ENCODE measurements around the gene TGFB2.

Gene TGFB2

DNA sequence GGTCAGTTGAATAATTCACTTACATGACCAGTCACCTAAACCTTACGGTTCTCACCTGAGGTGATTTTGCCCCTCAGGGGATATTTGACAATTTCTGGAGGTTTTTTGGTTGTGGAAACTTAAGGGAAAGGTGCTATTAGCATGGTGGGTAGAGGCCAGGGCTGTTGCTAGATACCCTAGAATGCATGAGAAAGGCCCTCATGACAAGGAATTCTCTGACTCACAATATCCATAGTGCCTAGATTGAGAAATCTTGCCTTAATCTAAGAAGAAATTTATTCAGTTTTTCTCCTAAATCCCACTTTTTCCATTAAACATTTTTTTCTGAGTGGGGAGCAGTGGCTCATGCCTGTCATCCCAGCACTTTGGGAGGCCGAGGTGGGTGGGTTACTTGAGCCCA, 119.7 kb downstream of the TGFB2 start:
- ChIA-PET CTCF (no interaction called here), POLR2A (no interaction called here)
- H3K36me3 ChIP-seq (ENCODE audit: control insufficient read depth in 4 of 4, insufficient read depth in 4 of 4, low read length in 3 of 4): no peaks in the 10 kb centered on the region
- no peaks in the 10 kb centered on the region for H3K4me1 ChIP-seq (ENCODE audit: control extremely low read depth in 1 of 4, control insufficient read depth in 4 of 4, insufficient read depth in 4 of 4, low read length in 3 of 4)
- H3K9me3 ChIP-seq (ENCODE audit: control extremely low read depth in 1 of 5, control insufficient read depth in 4 of 5, insufficient read depth in 2 of 5, low read depth in 1 of 5, low read length in 4 of 5): no peaks in the 10 kb centered on the region
- no peak overlapping the region for H3K4me3 ChIP-seq (ENCODE audit: control insufficient read depth in 1 of 7, extremely low read depth in 1 of 7, insufficient read depth in 4 of 7, low read depth in 2 of 7, low read length in 6 of 7)
- WGBS (ENCODE audit: insufficient coverage): no CpG with 5 or more reads among the region's 2 CpGs
- DNase-seq: no peak
- H3K27me3 ChIP-seq (replicated peaks in 2 of 5; ENCODE audit: control insufficient read depth in 4 of 5, insufficient read depth in 5 of 5, low read length in 4 of 5): no peaks in the 10 kb centered on the region
- no peak overlapping the region for H3K27ac ChIP-seq (ENCODE audit: insufficient read depth in 1 of 2, low read depth in 1 of 2, low read length in 2 of 2, poor library complexity in 1 of 2, severe bottlenecking in 2 of 2)

DNA sequence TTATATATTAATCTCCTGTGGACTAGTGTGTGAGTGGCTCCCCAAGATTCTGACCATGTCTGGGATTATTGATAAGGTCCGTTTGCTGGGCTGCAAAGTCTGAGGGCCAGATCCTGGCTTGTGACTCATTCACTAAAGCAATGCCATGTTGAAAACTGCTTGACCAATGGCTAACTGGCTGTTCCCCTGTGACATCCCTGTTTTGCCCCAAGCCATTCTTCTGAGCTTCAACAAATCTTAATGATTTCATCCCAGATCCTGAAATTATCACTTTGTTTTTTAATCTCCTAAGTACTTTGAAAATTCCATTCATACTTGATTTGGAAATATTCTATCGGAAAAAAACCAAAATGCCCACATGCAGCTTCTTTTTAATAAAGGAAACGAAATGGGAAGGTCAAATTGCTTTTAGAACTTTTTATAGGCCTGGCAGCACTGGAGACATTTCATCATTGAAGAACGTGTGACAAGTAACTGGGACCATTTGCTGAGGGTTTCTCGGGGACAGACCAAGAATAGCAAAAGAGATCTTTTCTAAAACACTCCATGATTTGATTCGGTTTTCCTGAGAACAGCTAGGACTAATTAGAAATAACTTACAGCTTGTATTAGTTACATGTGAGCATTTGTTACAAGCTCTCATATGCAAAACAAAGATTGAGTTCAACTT, 121.3 kb downstream of the TGFB2 start:
- no peaks in the 10 kb centered on the region for H3K36me3 ChIP-seq (ENCODE audit: control insufficient read depth in 4 of 4, insufficient read depth in 4 of 4, low read length in 3 of 4)
- WGBS (ENCODE audit: insufficient coverage): 94% methylated on average over 5 of the region's 6 CpGs
- H3K27me3 ChIP-seq (replicated peaks in 2 of 5; ENCODE audit: control insufficient read depth in 4 of 5, insufficient read depth in 5 of 5, low read length in 4 of 5): no peaks in the 10 kb centered on the region
- no peak overlapping the region for H3K27ac ChIP-seq (ENCODE audit: insufficient read depth in 1 of 2, low read depth in 1 of 2, low read length in 2 of 2, poor library complexity in 1 of 2, severe bottlenecking in 2 of 2)
- H3K9me3 ChIP-seq (ENCODE audit: control extremely low read depth in 1 of 5, control insufficient read depth in 4 of 5, insufficient read depth in 2 of 5, low read depth in 1 of 5, low read length in 4 of 5): no peaks in the 10 kb centered on the region
- ChIA-PET CTCF (interaction anchor here (1.1 kb wide), 1 partner anchor 9 kb away, joined by 3 read pairs; no protein-coding TSS in a partner anchor), POLR2A (interaction anchor here (0.6 kb wide), 1 partner anchor 269 kb away, joined by 3 read pairs; no protein-coding TSS in a partner anchor)
- DNase-seq: no peak
- H3K4me3 ChIP-seq (ENCODE audit: control insufficient read depth in 1 of 7, extremely low read depth in 1 of 7, insufficient read depth in 4 of 7, low read depth in 2 of 7, low read length in 6 of 7): no peak overlapping the region
- H3K4me1 ChIP-seq (ENCODE audit: control extremely low read depth in 1 of 4, control insufficient read depth in 4 of 4, insufficient read depth in 4 of 4, low read length in 3 of 4): no peaks in the 10 kb centered on the region

DNA sequence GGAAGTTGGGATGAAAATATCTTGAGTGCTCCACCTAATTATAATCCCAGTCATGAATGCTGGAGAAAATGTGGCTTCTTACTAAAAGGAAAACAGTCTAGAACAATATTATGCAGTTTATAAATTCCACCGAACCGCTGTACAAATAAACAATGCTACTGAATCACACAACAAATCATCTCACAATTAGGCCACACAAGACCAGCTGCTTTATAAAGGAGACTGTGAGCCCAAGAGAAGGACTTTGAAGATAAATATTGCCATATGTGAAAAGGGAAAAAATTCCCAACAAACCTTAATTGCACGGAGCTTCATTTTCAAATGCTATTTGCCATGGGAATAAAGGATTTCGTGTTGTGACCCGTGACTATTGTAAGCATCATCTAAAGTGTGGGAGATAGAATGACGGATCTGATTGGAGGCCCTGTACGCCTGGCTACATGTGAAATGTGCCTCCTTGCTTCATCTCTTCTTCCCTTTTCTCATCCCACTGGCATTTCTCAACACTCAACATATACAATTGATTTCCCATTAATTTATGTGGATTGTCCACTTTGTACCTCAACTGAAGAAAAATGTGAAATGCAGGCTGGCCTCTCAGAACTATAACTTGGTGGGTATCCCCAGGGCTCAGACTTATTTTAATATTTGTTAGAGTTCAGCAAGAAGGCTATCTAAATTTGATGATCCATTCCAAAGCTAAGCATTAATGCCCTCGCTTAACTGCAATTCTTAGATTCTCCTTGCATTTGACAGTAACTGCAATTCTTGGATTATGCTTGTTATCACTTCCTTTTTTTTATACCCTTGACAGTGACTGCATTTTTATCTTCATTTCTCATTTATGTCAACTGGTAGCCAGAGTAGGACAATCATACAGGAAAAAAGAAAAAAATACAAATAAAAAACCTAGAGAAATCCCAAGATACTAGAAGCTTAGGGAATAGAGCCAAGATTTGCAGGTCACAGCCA, 122.3 kb downstream of the TGFB2 start:
- no peak for DNase-seq
- ChIA-PET CTCF (interaction anchor here (0.8 to 1.1 kb wide), 2 partner anchors 8 to 52 kb away, joined by 3 read pairs; no protein-coding TSS in a partner anchor), POLR2A (no interaction called here)
- Histone ChIP-seq H3K27ac (ENCODE audit: insufficient read depth in 1 of 2, low read depth in 1 of 2, low read length in 2 of 2, poor library complexity in 1 of 2, severe bottlenecking in 2 of 2) (no peak overlapping the region), H3K27me3 (replicated peaks in 2 of 5; ENCODE audit: control insufficient read depth in 4 of 5, insufficient read depth in 5 of 5, low read length in 4 of 5) (no peaks in the 10 kb centered on the region), H3K4me1 (ENCODE audit: control extremely low read depth in 1 of 4, control insufficient read depth in 4 of 4, insufficient read depth in 4 of 4, low read length in 3 of 4) (no peaks in the 10 kb centered on the region), H3K4me3 (ENCODE audit: control insufficient read depth in 1 of 7, extremely low read depth in 1 of 7, insufficient read depth in 4 of 7, low read depth in 2 of 7, low read length in 6 of 7) (no peak overlapping the region), H3K9me3 (ENCODE audit: control extremely low read depth in 1 of 5, control insufficient read depth in 4 of 5, insufficient read depth in 2 of 5, low read depth in 1 of 5, low read length in 4 of 5) (no peaks in the 10 kb centered on the region), H3K36me3 (ENCODE audit: control insufficient read depth in 4 of 4, insufficient read depth in 4 of 4, low read length in 3 of 4) (no peaks in the 10 kb centered on the region)
- 92% methylated on average over 4 of the region's 8 CpGs for WGBS (ENCODE audit: insufficient coverage)

DNA sequence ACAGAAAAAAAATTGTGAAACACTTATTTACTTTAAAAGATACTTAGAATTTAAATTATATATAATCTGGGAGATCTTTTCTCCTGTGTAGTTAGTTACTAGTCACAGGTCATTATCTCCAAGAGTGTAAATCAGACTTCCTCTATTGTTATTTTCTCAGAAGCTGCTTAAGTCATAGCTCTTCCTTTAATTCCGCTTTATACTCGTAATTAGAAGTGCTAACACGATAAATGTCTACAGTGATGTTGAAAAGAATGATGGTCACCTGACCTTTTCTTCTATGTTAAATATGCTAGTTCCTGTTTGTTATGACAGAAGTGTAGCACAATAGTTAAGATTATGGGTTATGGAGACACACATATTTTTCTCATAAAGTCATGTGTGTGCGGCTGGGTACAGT, 123.6 kb downstream of the TGFB2 start:
- Histone ChIP-seq H3K27ac (ENCODE audit: insufficient read depth in 1 of 2, low read depth in 1 of 2, low read length in 2 of 2, poor library complexity in 1 of 2, severe bottlenecking in 2 of 2) (no peak overlapping the region), H3K27me3 (replicated peaks in 2 of 5; ENCODE audit: control insufficient read depth in 4 of 5, insufficient read depth in 5 of 5, low read length in 4 of 5) (no peaks in the 10 kb centered on the region), H3K4me1 (ENCODE audit: control extremely low read depth in 1 of 4, control insufficient read depth in 4 of 4, insufficient read depth in 4 of 4, low read length in 3 of 4) (peaks cover 1 to 9% (median 4%) of the 10 kb centered on the region in 4 experiments), H3K36me3 (ENCODE audit: control insufficient read depth in 4 of 4, insufficient read depth in 4 of 4, low read length in 3 of 4) (no peaks in the 10 kb centered on the region), H3K9me3 (ENCODE audit: control extremely low read depth in 1 of 5, control insufficient read depth in 4 of 5, insufficient read depth in 2 of 5, low read depth in 1 of 5, low read length in 4 of 5) (no peaks in the 10 kb centered on the region), H3K4me3 (ENCODE audit: control insufficient read depth in 1 of 7, extremely low read depth in 1 of 7, insufficient read depth in 4 of 7, low read depth in 2 of 7, low read length in 6 of 7) (no peak overlapping the region)
- WGBS (ENCODE audit: insufficient coverage): no CpG with 5 or more reads among the region's 4 CpGs
- CTCF ChIA-PET: interaction anchor here (1.0 kb wide), 1 partner anchor 35 kb away, joined by 3 read pairs; no protein-coding TSS in a partner anchor
- peak; percentile 6 to 70 (median 57) for DNase-seq
- POLR2A ChIA-PET: no interaction called here

DNA sequence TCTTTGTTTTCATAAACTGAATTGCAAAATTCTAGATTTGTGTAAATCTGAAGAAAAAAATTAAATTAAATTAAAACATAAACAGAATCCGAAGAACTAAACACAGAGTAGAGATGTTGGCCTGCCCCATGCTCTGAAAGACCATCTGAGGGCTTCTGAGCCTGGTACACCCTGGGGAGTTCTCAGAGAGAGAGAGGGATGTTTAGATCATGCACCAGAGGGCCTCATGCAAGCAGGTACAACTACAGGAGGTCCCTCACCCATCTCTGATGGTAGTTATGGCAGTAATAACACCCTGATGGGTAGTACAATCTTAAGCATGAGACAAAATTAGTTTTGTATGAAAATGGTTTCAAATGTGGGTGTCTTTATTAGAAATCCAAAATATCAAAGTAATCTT, 127.7 kb downstream of the TGFB2 start:
- Histone ChIP-seq H3K4me3 (ENCODE audit: control insufficient read depth in 1 of 7, extremely low read depth in 1 of 7, insufficient read depth in 4 of 7, low read depth in 2 of 7, low read length in 6 of 7) (no peak overlapping the region), H3K27ac (ENCODE audit: insufficient read depth in 1 of 2, low read depth in 1 of 2, low read length in 2 of 2, poor library complexity in 1 of 2, severe bottlenecking in 2 of 2) (no peak overlapping the region), H3K36me3 (ENCODE audit: control insufficient read depth in 4 of 4, insufficient read depth in 4 of 4, low read length in 3 of 4) (no peaks in the 10 kb centered on the region), H3K9me3 (ENCODE audit: control extremely low read depth in 1 of 5, control insufficient read depth in 4 of 5, insufficient read depth in 2 of 5, low read depth in 1 of 5, low read length in 4 of 5) (no peaks in the 10 kb centered on the region), H3K4me1 (ENCODE audit: control extremely low read depth in 1 of 4, control insufficient read depth in 4 of 4, insufficient read depth in 4 of 4, low read length in 3 of 4) (peaks cover 1 to 15% (median 8%) of the 10 kb centered on the region in 4 experiments), H3K27me3 (replicated peaks in 2 of 5; ENCODE audit: control insufficient read depth in 4 of 5, insufficient read depth in 5 of 5, low read length in 4 of 5) (no peaks in the 10 kb centered on the region)
- ChIA-PET CTCF (no interaction called here), POLR2A (no interaction called here)
- WGBS (ENCODE audit: insufficient coverage): 100% methylated on average over 1 of the region's 1 CpG
- DNase-seq: no peak

DNA sequence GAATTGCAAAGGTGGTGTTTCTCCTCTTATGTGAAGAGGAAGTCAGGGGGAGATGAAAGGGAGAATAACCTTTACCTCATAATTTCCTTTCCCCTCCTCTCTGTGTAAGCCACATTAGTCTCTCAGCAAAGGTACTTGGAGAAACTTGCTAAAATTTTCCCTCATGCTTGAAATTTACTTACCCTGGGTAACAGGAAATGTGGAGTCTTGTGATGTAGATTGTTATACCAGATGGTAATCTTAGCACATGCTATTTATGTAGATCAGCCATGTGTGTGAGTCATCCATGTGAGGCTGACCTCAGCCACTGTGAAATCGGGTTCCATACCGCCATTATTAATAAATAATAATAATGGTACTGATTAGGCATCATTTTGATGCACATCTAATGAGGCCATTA, 128.4 kb downstream of the TGFB2 start:
- Histone ChIP-seq H3K4me1 (ENCODE audit: control extremely low read depth in 1 of 4, control insufficient read depth in 4 of 4, insufficient read depth in 4 of 4, low read length in 3 of 4) (peaks cover 1 to 15% (median 8%) of the 10 kb centered on the region in 4 experiments), H3K9me3 (ENCODE audit: control extremely low read depth in 1 of 5, control insufficient read depth in 4 of 5, insufficient read depth in 2 of 5, low read depth in 1 of 5, low read length in 4 of 5) (no peaks in the 10 kb centered on the region), H3K36me3 (ENCODE audit: control insufficient read depth in 4 of 4, insufficient read depth in 4 of 4, low read length in 3 of 4) (no peaks in the 10 kb centered on the region), H3K27me3 (replicated peaks in 2 of 5; ENCODE audit: control insufficient read depth in 4 of 5, insufficient read depth in 5 of 5, low read length in 4 of 5) (no peaks in the 10 kb centered on the region), H3K27ac (ENCODE audit: insufficient read depth in 1 of 2, low read depth in 1 of 2, low read length in 2 of 2, poor library complexity in 1 of 2, severe bottlenecking in 2 of 2) (no peak overlapping the region), H3K4me3 (ENCODE audit: control insufficient read depth in 1 of 7, extremely low read depth in 1 of 7, insufficient read depth in 4 of 7, low read depth in 2 of 7, low read length in 6 of 7) (no peak overlapping the region)
- ChIA-PET CTCF (no interaction called here), POLR2A (interaction anchor here (0.7 kb wide), 1 partner anchor 241 kb away, joined by 3 read pairs; no protein-coding TSS in a partner anchor)
- no CpG with 5 or more reads among the region's 2 CpGs for WGBS (ENCODE audit: insufficient coverage)
- DNase-seq: peak; percentile 64 to 91 (median 82)

DNA sequence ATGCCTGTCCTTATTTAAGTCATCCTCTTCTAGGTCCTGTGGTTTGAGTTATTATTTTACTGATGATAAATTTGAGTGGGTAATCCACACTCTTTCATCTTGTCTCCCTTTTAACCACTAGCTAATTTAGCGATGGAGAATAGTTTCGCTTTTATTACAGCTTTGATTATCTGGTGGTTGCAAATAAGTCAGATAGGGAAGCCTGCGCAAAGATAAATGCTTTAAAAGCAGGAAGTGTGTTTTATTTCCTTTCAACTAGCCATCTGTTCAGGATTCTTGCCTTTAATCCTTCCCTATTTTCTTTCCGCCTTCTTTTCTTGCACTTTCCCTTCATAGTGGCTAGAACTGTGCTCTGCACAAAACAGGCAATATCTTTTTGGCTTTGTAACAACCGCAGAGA, 129.0 kb downstream of the TGFB2 start:
- POLR2A ChIA-PET: interaction anchor here (0.7 kb wide), 1 partner anchor 240 kb away, joined by 3 read pairs; no protein-coding TSS in a partner anchor
- WGBS (ENCODE audit: insufficient coverage): 25% methylated on average over 3 of the region's 5 CpGs
- CTCF ChIA-PET: no interaction called here

More for the DNA sequence above, 129.0 kb downstream of the TGFB2 start:
- Histone ChIP-seq H3K36me3 (ENCODE audit: control insufficient read depth in 4 of 4, insufficient read depth in 4 of 4, low read length in 3 of 4) (no peaks in the 10 kb centered on the region), H3K27me3 (replicated peaks in 2 of 5; ENCODE audit: control insufficient read depth in 4 of 5, insufficient read depth in 5 of 5, low read length in 4 of 5) (no peaks in the 10 kb centered on the region), H3K4me1 (ENCODE audit: control extremely low read depth in 1 of 4, control insufficient read depth in 4 of 4, insufficient read depth in 4 of 4, low read length in 3 of 4) (peaks cover 1 to 15% (median 8%) of the 10 kb centered on the region in 4 experiments), H3K27ac (ENCODE audit: insufficient read depth in 1 of 2, low read depth in 1 of 2, low read length in 2 of 2, poor library complexity in 1 of 2, severe bottlenecking in 2 of 2) (no peak overlapping the region), H3K9me3 (ENCODE audit: control extremely low read depth in 1 of 5, control insufficient read depth in 4 of 5, insufficient read depth in 2 of 5, low read depth in 1 of 5, low read length in 4 of 5) (no peaks in the 10 kb centered on the region), H3K4me3 (ENCODE audit: control insufficient read depth in 1 of 7, extremely low read depth in 1 of 7, insufficient read depth in 4 of 7, low read depth in 2 of 7, low read length in 6 of 7) (peak overlapping the region in 2 of 7 experiments; percentile 23 to 31)
- DNase-seq: peak; percentile 28 to 69 (median 58)

Measured in common myeloid progenitor, CD34-positive (primary cell).